T-helper 1 cell treated with Interleukin-12 subunit alpha and Interleukin-12 subunit beta and Interleukin-4 antibody, amounts not matched to agents 30 μg/mL and 1 μg/mL, for 36 hours (primary cell): ENCODE data around the gene MBTPS1.

Experiments used
- H3K27ac Mint-ChIP-seq: one replicate; pipeline ENCODE4 v1.8.0; 2021; ENCODE audit warnings: mild to moderate bottlenecking, mixed read lengths
- H3K27me3 Mint-ChIP-seq: one replicate; pipeline ENCODE4 v1.8.0; 2021; ENCODE audit warnings: low read depth, mixed read lengths
- H3K36me3 Mint-ChIP-seq: one replicate; pipeline ENCODE4 v1.8.0; 2021; ENCODE audit warnings: low read depth, mixed read lengths
- H3K4me1 Mint-ChIP-seq: one replicate; pipeline ENCODE4 v1.8.0; 2021; ENCODE audit warnings: low read depth, mixed read lengths
- H3K4me3 Mint-ChIP-seq: one replicate; pipeline ENCODE4 v1.8.0; 2021; ENCODE audit warnings: mild to moderate bottlenecking, moderate library complexity, mixed read lengths
- H3K9me3 Mint-ChIP-seq: one replicate; pipeline ENCODE4 v1.8.0; 2021; ENCODE audit warnings: mixed read lengths

The MBTPS1 gene

DNA sequence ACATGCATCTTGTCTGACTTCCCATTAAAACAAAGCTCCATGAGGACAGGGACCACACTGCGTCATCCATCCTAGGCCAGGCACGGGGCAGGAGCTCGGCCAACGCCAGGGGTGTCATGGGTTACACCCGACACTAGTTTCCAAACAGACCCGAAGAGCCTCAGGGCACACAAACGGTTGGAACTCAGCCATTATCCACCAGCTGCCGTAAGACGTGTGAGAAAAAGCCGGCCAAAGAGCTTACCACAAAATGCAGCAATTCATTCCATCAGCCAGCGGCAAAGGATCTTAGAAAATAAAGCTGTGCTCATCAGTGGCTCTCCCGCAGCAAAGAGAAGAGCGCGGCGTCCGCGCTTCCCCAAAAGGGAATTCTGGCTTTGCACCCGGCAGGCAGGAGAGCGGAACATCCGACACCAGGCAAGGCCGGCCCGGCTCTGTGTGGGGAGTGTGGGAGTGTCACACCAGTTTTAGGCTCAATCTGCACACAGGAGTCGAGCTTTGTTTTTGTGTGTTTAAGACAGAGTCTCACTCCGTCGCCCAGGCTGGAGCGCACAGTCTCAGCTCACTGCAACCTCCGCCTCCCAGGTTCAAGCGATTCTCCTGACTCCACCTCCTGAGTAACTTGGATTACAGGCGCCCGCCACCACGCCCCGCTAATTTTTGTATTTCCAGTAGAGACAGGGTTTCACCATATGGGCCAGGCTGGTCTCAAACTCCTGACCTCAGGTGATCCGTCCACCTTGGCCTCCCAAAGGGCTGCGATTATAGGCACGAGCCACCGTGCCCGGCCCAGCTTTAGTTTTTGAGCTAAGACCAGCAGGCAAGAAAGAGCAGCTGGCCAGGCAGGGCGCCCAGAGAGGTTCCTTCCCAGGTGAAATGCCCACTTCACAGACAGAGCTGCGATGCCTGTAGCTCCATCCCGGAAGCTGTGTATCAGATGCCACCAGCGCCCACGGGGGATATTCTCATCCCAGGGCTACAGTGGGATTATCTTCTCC, 75.6 kb downstream of the MBTPS1 start:
- H3K27ac Mint-ChIP-seq, result no peak overlapping the region
- H3K36me3 Mint-ChIP-seq, result no peaks in the 10 kb centered on the region
- no peak overlapping the region for H3K4me3 Mint-ChIP-seq
- H3K4me1 Mint-ChIP-seq, result no peaks in the 10 kb centered on the region
- H3K27me3 Mint-ChIP-seq, result peaks cover 20% of the 10 kb centered on the region
- peaks cover 4% of the 10 kb centered on the region for H3K9me3 Mint-ChIP-seq

- Mint-ChIP-seq H3K36me3 (no peaks in the 10 kb centered on the region), H3K9me3 (peaks cover 12% of the 10 kb centered on the region), H3K4me1 (no peaks in the 10 kb centered on the region), H3K4me3 (no peak overlapping the region), H3K27me3 (peaks cover 20% of the 10 kb centered on the region), H3K27ac (no peak overlapping the region)
Observed at GRCh38 chr16:84040226-84040822, 76.4 kb downstream of the MBTPS1 start.

DNA sequence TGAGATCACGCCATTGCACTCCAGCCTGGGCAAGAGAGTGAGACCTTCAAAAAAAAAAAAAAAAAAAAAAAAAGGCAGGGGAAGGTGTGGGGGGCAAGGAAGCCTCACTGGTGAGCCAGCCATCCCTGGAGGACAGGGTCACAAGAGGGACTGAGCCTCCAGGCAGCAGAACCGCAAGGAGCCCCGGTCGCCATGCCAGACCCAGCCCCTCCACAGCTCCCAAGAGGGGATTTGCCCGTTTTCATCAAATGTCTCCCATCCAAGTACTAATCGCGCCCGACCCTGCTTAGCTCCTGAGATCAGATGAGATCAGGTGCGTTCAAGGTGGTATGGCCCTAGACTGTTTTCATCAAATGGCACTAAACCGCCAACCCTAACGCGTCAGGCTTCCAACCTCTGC, 77.0 kb downstream of the MBTPS1 start:
- H3K4me3 Mint-ChIP-seq, result no peak overlapping the region
- H3K27me3 Mint-ChIP-seq, result peaks cover 20% of the 10 kb centered on the region
- no peaks in the 10 kb centered on the region for H3K4me1 Mint-ChIP-seq
- peaks cover 14% of the 10 kb centered on the region for H3K9me3 Mint-ChIP-seq
- no peaks in the 10 kb centered on the region for H3K36me3 Mint-ChIP-seq
- no peak overlapping the region for H3K27ac Mint-ChIP-seq

DNA sequence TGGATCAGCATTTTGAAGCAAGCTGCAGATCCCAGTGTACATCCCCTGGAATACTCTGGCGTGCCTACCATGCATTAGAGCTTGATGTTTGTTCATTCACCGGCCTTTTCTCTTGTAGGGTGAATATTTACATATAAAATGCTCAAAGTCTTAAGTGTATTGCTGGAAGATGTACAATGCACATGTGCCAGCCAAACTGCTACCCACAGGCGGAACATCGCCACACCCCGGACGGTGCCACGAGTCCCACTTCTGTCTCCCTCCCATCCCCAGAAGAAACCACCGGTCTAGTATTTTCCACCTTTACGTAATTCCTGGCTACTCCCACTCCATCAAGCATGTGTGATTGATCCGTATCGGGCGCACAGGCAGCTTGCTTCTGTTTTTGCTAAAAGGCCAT, 78.3 kb downstream of the MBTPS1 start:
- peaks cover 10% of the 10 kb centered on the region for H3K27me3 Mint-ChIP-seq
- H3K4me3 Mint-ChIP-seq, result no peak overlapping the region
- H3K27ac Mint-ChIP-seq, result no peak overlapping the region
- no peaks in the 10 kb centered on the region for H3K4me1 Mint-ChIP-seq
- H3K9me3 Mint-ChIP-seq, result peaks cover 14% of the 10 kb centered on the region
- no peaks in the 10 kb centered on the region for H3K36me3 Mint-ChIP-seq

GRCh38 chr16:84036982-84037425, 79.7 kb downstream of the MBTPS1 start:
- Mint-ChIP-seq H3K36me3 (no peaks in the 10 kb centered on the region), H3K27ac (no peak overlapping the region), H3K9me3 (peaks cover 14% of the 10 kb centered on the region), H3K4me3 (no peak overlapping the region), H3K4me1 (no peaks in the 10 kb centered on the region), H3K27me3 (peaks cover 4% of the 10 kb centered on the region)

DNA sequence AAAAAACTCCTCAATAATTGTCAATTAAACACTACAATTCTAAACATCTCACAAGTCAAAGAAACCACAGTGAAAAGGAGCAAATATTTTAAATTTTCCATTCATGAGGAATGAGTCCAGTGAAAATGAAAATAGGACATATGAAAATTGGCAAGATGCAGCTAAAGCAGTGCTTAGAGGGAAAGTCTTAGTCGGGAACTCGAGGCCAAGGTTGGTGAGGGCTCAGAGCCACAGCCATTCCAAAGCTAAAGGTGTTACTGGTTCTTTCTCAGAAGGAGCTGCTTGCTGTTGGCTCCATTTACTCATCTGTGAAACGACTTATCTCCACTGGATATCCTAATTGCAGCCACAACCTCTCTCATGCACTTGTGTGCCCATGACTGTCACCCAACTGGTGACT, 80.6 kb downstream of the MBTPS1 start:
- Mint-ChIP-seq H3K27me3 (peaks cover 4% of the 10 kb centered on the region), H3K4me1 (no peaks in the 10 kb centered on the region), H3K27ac (no peak overlapping the region), H3K36me3 (no peaks in the 10 kb centered on the region), H3K4me3 (no peak overlapping the region), H3K9me3 (peaks cover 14% of the 10 kb centered on the region)

- H3K36me3 Mint-ChIP-seq, result no peaks in the 10 kb centered on the region
- peaks cover 14% of the 10 kb centered on the region for H3K9me3 Mint-ChIP-seq
- H3K27me3 Mint-ChIP-seq, result no peaks in the 10 kb centered on the region
- H3K4me1 Mint-ChIP-seq, result peaks cover 4% of the 10 kb centered on the region
- H3K4me3 Mint-ChIP-seq, result no peak overlapping the region
- no peak overlapping the region for H3K27ac Mint-ChIP-seq
Observed at GRCh38 chr16:84034516-84034915, 82.2 kb downstream of the MBTPS1 start.

GRCh38 chr16:84033251-84034195, 83.2 kb downstream of the MBTPS1 start:
- H3K27ac Mint-ChIP-seq, result no peak overlapping the region
- no peaks in the 10 kb centered on the region for H3K27me3 Mint-ChIP-seq
- no peaks in the 10 kb centered on the region for H3K36me3 Mint-ChIP-seq
- peaks cover 8% of the 10 kb centered on the region for H3K4me1 Mint-ChIP-seq
- no peak overlapping the region for H3K4me3 Mint-ChIP-seq
- H3K9me3 Mint-ChIP-seq, result peaks cover 14% of the 10 kb centered on the region

DNA sequence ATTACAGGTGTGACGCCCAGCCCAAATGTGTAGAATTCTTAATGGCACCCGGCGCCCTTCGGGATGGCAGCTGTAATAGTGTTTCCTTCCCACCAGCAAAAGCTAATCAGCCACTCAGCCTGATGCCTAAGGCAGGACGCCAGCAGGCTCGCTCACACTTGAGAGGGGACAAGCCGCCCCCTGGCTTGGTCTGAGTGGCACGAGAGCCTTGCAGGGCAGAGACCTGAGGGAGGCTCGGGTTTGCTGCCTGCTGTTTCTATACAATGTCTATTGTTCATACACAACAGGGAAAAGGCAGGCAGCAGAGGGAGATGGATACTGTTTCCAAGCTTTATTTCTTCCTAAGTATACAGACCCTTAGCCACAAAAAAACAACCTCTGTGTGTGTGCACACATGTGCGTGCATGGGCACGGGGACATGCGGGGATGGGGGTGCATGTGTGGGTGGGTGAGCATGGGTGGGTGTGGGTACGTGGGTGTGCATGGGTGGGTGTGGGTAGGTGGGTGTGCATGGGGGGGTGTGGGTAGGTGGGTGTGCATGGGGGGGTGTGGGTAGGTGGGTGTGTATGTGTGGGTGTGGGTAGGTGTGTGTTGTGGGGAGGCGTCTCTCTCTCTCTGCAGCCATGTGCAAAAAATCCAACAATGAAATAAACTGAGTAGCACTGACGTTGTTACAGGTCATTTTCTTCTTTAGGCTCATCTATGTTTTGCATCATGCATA, 84.1 kb downstream of the MBTPS1 start:
- H3K27me3 Mint-ChIP-seq, result peaks cover 3% of the 10 kb centered on the region
- H3K4me1 Mint-ChIP-seq, result peaks cover 8% of the 10 kb centered on the region
- no peak overlapping the region for H3K4me3 Mint-ChIP-seq
- no peaks in the 10 kb centered on the region for H3K36me3 Mint-ChIP-seq
- H3K9me3 Mint-ChIP-seq, result peaks cover 14% of the 10 kb centered on the region
- H3K27ac Mint-ChIP-seq, result no peak overlapping the region

DNA sequence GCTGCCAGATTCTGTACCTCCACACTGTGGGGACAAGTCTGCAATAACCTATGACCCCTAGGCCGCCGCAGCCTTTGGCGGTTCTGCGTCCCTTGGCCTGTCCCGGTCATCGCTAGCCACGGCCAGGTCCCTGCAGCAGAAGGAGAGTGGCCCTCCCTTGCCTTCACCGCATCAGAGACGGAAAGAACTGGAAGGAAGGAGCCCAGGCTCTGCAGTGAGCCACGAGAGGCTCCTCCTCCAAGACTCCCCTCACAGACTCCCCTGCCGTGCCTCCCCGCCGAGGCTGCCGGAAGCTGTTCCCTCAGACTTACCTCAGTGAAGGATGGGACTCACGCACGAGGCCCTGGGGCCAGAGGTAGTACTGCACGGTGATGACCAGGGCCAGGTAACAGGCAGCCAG, 85.2 kb downstream of the MBTPS1 start:
- H3K9me3 Mint-ChIP-seq, result peaks cover 14% of the 10 kb centered on the region
- H3K36me3 Mint-ChIP-seq, result no peaks in the 10 kb centered on the region
- peaks cover 5% of the 10 kb centered on the region for H3K27me3 Mint-ChIP-seq
- H3K4me1 Mint-ChIP-seq, result peaks cover 8% of the 10 kb centered on the region
- H3K27ac Mint-ChIP-seq, result no peak overlapping the region
- H3K4me3 Mint-ChIP-seq, result no peak overlapping the region

- no peaks in the 10 kb centered on the region for H3K9me3 Mint-ChIP-seq
- no peaks in the 10 kb centered on the region for H3K36me3 Mint-ChIP-seq
- H3K4me3 Mint-ChIP-seq, result no peak overlapping the region
- H3K27ac Mint-ChIP-seq, result no peak overlapping the region
- peaks cover 8% of the 10 kb centered on the region for H3K4me1 Mint-ChIP-seq
- H3K27me3 Mint-ChIP-seq, result peaks cover 6% of the 10 kb centered on the region
Observed at GRCh38 chr16:84029297-84030047, 87.3 kb downstream of the MBTPS1 start.

GRCh38 chr16:84027625-84028024, 89.1 kb downstream of the MBTPS1 start:
- Mint-ChIP-seq H3K4me3 (no peak overlapping the region), H3K4me1 (peaks cover 8% of the 10 kb centered on the region), H3K27ac (no peak overlapping the region), H3K9me3 (no peaks in the 10 kb centered on the region), H3K36me3 (no peaks in the 10 kb centered on the region), H3K27me3 (peaks cover 6% of the 10 kb centered on the region)

- Mint-ChIP-seq H3K4me3 (no peak overlapping the region), H3K9me3 (peaks cover 7% of the 10 kb centered on the region), H3K27ac (no peak overlapping the region), H3K36me3 (no peaks in the 10 kb centered on the region), H3K4me1 (peaks cover 8% of the 10 kb centered on the region), H3K27me3 (peaks cover 6% of the 10 kb centered on the region)
Observed at GRCh38 chr16:84026606-84027005, 90.1 kb downstream of the MBTPS1 start.
